ENCODE results near the gene ANKRD33B.

- TF ChIP-seq POLR2A (IDR thresholded peaks at IDR 0.05): no peak
- TF ChIP-seq, protein P1, sequence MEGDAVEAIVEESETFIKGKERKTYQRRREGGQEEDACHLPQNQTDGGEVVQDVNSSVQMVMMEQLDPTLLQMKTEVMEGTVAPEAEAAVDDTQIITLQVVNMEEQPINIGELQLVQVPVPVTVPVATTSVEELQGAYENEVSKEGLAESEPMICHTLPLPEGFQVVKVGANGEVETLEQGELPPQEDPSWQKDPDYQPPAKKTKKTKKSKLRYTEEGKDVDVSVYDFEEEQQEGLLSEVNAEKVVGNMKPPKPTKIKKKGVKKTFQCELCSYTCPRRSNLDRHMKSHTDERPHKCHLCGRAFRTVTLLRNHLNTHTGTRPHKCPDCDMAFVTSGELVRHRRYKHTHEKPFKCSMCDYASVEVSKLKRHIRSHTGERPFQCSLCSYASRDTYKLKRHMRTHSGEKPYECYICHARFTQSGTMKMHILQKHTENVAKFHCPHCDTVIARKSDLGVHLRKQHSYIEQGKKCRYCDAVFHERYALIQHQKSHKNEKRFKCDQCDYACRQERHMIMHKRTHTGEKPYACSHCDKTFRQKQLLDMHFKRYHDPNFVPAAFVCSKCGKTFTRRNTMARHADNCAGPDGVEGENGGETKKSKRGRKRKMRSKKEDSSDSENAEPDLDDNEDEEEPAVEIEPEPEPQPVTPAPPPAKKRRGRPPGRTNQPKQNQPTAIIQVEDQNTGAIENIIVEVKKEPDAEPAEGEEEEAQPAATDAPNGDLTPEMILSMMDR (IDR thresholded peaks at IDR 0.05): no peak
Measured at GRCh38 chr5:10519729-10520128, 44.1 kb upstream of the ANKRD33B start.
